Measurements from ENCODE around the gene AVL9. TPM values are rescaled to one million over a fixed set of nuclear protein-coding genes. Genes with fewer than 3 reads are reported as not detected.

The AVL9 gene
- total and polyA plus RNA-seq, 2 experiments from 2014 or later: 13.1 to 33.8 TPM

DNA sequence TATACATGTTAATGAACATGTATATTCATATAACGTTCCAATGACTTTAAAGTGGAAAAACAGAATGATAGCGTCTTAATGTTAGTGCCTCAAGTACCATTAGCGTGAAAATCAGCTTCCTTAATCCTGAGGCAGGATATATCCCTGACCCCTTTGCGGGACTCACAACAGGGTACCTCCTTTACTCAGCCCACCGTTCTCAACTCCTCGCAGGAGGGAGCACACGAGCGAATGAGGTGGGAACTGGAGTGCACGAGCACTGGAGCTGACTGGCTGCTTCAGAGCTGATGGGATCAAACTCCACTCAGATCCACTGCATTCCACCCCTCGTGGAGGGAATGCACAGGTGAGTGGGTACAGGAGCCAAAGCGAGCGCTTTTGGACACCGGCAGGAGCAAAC, 36.1 kb downstream of the AVL9 start:
- no peaks in the 10 kb centered on the region for H3F3A ChIP-seq (replicated peaks; ENCODE audit: low read depth)
- no peak for ATAC-seq
- H3K27ac ChIP-seq (ENCODE audit: low read depth): no peak overlapping the region
- H3K4me3 Mint-ChIP-seq: no peak overlapping the region
- peaks cover 6% of the 10 kb centered on the region for H3K27me3 Mint-ChIP-seq (ENCODE audit: insufficient read depth, low read depth, poor library complexity)
- H3K4me3 ChIP-seq: no peak overlapping the region
- H3K27ac Mint-ChIP-seq: no peak overlapping the region
- no peak overlapping the region for H2AFZ ChIP-seq
- peaks cover 4% of the 10 kb centered on the region; the same call in 1 of the 3 replicates for H3K9me3 Mint-ChIP-seq
- peaks cover 26% of the 10 kb centered on the region for H3K4me1 ChIP-seq (ENCODE audit: insufficient read depth)
- no peaks in the 10 kb centered on the region for H3K27me3 ChIP-seq (ENCODE audit: insufficient read depth)
- peaks cover 20% of the 10 kb centered on the region for H4K20me1 ChIP-seq (replicated peaks; ENCODE audit: insufficient read depth)
- H3K36me3 Mint-ChIP-seq (ENCODE audit: low read depth): peaks cover 23% of the 10 kb centered on the region
- H3K9me2 ChIP-seq (ENCODE audit: insufficient read depth): no peaks in the 10 kb centered on the region; the same call in 1 of the 2 replicates
- no peak for DNase-seq (ENCODE audit: low spot score)
- no peak for TF ChIP-seq JUNB (IDR thresholded peaks at IDR 0.05; ENCODE audit: unreplicated experiment)
- TF ChIP-seq, protein P1, sequence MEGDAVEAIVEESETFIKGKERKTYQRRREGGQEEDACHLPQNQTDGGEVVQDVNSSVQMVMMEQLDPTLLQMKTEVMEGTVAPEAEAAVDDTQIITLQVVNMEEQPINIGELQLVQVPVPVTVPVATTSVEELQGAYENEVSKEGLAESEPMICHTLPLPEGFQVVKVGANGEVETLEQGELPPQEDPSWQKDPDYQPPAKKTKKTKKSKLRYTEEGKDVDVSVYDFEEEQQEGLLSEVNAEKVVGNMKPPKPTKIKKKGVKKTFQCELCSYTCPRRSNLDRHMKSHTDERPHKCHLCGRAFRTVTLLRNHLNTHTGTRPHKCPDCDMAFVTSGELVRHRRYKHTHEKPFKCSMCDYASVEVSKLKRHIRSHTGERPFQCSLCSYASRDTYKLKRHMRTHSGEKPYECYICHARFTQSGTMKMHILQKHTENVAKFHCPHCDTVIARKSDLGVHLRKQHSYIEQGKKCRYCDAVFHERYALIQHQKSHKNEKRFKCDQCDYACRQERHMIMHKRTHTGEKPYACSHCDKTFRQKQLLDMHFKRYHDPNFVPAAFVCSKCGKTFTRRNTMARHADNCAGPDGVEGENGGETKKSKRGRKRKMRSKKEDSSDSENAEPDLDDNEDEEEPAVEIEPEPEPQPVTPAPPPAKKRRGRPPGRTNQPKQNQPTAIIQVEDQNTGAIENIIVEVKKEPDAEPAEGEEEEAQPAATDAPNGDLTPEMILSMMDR (conservative IDR thresholded peaks at IDR 0.05; ENCODE audit: low read depth in 2 of 2): no peak
- TF ChIP-seq, protein P2, sequence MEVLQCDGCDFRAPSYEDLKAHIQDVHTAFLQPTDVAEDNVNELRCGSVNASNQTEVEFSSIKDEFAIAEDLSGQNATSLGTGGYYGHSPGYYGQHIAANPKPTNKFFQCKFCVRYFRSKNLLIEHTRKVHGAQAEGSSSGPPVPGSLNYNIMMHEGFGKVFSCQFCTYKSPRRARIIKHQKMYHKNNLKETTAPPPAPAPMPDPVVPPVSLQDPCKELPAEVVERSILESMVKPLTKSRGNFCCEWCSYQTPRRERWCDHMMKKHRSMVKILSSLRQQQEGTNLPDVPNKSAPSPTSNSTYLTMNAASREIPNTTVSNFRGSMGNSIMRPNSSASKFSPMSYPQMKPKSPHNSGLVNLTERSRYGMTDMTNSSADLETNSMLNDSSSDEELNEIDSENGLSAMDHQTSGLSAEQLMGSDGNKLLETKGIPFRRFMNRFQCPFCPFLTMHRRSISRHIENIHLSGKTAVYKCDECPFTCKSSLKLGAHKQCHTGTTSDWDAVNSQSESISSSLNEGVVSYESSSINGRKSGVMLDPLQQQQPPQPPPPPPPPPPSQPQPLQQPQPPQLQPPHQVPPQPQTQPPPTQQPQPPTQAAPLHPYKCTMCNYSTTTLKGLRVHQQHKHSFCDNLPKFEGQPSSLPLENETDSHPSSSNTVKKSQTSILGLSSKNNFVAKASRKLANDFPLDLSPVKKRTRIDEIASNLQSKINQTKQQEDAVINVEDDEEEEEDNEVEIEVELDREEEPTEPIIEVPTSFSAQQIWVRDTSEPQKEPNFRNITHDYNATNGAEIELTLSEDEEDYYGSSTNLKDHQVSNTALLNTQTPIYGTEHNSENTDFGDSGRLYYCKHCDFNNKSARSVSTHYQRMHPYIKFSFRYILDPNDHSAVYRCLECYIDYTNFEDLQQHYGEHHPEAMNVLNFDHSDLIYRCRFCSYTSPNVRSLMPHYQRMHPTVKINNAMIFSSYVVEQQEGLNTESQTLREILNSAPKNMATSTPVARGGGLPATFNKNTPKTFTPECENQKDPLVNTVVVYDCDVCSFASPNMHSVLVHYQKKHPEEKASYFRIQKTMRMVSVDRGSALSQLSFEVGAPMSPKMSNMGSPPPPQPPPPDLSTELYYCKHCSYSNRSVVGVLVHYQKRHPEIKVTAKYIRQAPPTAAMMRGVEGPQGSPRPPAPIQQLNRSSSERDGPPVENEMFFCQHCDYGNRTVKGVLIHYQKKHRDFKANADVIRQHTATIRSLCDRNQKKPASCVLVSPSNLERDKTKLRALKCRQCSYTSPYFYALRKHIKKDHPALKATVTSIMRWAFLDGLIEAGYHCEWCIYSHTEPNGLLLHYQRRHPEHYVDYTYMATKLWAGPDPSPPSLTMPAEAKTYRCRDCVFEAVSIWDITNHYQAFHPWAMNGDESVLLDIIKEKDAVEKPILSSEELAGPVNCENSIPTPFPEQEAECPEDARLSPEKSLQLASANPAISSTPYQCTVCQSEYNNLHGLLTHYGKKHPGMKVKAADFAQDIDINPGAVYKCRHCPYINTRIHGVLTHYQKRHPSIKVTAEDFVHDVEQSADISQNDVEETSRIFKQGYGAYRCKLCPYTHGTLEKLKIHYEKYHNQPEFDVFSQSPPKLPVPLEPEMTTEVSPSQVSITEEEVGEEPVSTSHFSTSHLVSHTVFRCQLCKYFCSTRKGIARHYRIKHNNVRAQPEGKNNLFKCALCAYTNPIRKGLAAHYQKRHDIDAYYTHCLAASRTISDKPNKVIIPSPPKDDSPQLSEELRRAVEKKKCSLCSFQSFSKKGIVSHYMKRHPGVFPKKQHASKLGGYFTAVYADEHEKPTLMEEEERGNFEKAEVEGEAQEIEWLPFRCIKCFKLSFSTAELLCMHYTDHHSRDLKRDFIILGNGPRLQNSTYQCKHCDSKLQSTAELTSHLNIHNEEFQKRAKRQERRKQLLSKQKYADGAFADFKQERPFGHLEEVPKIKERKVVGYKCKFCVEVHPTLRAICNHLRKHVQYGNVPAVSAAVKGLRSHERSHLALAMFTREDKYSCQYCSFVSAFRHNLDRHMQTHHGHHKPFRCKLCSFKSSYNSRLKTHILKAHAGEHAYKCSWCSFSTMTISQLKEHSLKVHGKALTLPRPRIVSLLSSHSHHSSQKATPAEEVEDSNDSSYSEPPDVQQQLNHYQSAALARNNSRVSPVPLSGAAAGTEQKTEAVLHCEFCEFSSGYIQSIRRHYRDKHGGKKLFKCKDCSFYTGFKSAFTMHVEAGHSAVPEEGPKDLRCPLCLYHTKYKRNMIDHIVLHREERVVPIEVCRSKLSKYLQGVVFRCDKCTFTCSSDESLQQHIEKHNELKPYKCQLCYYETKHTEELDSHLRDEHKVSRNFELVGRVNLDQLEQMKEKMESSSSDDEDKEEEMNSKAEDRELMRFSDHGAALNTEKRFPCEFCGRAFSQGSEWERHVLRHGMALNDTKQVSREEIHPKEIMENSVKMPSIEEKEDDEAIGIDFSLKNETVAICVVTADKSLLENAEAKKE (CRISPR knock-in tag; IDR thresholded peaks at IDR 0.05): no peak
- no peak for TF ChIP-seq ZNF331 (CRISPR knock-in tag; IDR thresholded peaks at IDR 0.05; ENCODE audit: low read depth)
- no peak for TF ChIP-seq EZH2 (IDR thresholded peaks at IDR 0.05; ENCODE audit: low read depth, unreplicated experiment)
- no peak for TF ChIP-seq POLR2AphosphoS5 (IDR thresholded peaks at IDR 0.05; ENCODE audit: low read depth)
- TF ChIP-seq NANOG (IDR thresholded peaks at IDR 0.05; ENCODE audit: borderline replicate concordance): no peak
- TF ChIP-seq, protein P3, sequence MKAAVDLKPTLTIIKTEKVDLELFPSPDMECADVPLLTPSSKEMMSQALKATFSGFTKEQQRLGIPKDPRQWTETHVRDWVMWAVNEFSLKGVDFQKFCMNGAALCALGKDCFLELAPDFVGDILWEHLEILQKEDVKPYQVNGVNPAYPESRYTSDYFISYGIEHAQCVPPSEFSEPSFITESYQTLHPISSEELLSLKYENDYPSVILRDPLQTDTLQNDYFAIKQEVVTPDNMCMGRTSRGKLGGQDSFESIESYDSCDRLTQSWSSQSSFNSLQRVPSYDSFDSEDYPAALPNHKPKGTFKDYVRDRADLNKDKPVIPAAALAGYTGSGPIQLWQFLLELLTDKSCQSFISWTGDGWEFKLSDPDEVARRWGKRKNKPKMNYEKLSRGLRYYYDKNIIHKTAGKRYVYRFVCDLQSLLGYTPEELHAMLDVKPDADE (IDR thresholded peaks at IDR 0.05): no peak
- no peak for TF ChIP-seq ZNF114 (CRISPR knock-in tag; IDR thresholded peaks at IDR 0.05)
- TF ChIP-seq STAT1 (IDR thresholded peaks at IDR 0.05; ENCODE audit: unreplicated experiment): no peak
- TF ChIP-seq, protein P4, sequence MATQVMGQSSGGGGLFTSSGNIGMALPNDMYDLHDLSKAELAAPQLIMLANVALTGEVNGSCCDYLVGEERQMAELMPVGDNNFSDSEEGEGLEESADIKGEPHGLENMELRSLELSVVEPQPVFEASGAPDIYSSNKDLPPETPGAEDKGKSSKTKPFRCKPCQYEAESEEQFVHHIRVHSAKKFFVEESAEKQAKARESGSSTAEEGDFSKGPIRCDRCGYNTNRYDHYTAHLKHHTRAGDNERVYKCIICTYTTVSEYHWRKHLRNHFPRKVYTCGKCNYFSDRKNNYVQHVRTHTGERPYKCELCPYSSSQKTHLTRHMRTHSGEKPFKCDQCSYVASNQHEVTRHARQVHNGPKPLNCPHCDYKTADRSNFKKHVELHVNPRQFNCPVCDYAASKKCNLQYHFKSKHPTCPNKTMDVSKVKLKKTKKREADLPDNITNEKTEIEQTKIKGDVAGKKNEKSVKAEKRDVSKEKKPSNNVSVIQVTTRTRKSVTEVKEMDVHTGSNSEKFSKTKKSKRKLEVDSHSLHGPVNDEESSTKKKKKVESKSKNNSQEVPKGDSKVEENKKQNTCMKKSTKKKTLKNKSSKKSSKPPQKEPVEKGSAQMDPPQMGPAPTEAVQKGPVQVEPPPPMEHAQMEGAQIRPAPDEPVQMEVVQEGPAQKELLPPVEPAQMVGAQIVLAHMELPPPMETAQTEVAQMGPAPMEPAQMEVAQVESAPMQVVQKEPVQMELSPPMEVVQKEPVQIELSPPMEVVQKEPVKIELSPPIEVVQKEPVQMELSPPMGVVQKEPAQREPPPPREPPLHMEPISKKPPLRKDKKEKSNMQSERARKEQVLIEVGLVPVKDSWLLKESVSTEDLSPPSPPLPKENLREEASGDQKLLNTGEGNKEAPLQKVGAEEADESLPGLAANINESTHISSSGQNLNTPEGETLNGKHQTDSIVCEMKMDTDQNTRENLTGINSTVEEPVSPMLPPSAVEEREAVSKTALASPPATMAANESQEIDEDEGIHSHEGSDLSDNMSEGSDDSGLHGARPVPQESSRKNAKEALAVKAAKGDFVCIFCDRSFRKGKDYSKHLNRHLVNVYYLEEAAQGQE (IDR thresholded peaks at IDR 0.05; ENCODE audit: unreplicated experiment): no peak
- TF ChIP-seq CREB1 (CRISPR knock-in tag; IDR thresholded peaks at IDR 0.05; ENCODE audit: low read depth): no peak
- no peak for TF ChIP-seq EZH2phosphoT487 (IDR thresholded peaks at IDR 0.05; ENCODE audit: unreplicated experiment)
- H3K4me1 Mint-ChIP-seq: peaks cover 34% of the 10 kb centered on the region
- 0 out of 2 replicates have a peak, but pooled peaks cover 3% of the 10 kb centered on the region for H3K36me3 ChIP-seq (ENCODE audit: insufficient read depth)
- H3K79me2 ChIP-seq (replicated peaks; ENCODE audit: insufficient read depth): peaks cover 72% of the 10 kb centered on the region
- H3K4me2 ChIP-seq: no peak overlapping the region
